Measurements from ENCODE around the gene ROR1.

DNA sequence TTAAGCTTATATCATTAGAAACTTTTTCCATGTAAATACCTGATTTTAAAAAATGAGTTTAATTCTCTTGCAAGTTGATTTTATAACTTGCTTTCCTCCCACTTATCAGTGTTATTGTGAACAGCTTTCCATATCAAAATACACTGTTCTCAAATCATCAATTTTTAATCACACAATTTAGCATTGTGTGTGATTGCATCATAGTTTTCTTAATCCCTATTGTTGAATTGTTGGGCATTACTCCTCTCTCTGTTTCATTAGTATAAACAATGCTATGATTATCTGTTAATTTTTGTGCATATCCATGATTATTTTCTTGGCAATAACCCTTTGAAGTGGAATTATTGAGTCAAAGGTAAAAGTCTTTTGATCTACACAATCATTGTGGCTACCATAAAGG lies 48.7 kb downstream of the ROR1 start:
- TF ChIP-seq NR3C1 (CRISPR knock-in tag; conservative IDR thresholded peaks at IDR 0.05; ENCODE audit: low read depth) (no peak), STAT6 (CRISPR knock-in tag; conservative IDR thresholded peaks at IDR 0.05; ENCODE audit: low read depth) (no peak), NFYB (CRISPR knock-in tag; conservative IDR thresholded peaks at IDR 0.05; ENCODE audit: low read depth) (no peak), ZNF232 (CRISPR knock-in tag; IDR thresholded peaks at IDR 0.05) (no peak), CTCF (IDR thresholded peaks at IDR 0.05) (no peak), ESRRA (CRISPR knock-in tag; IDR thresholded peaks at IDR 0.05; ENCODE audit: borderline replicate concordance) (no peak), ZNF671 (CRISPR knock-in tag; IDR thresholded peaks at IDR 0.05) (no peak), JUN (CRISPR knock-in tag; IDR thresholded peaks at IDR 0.05) (no peak), JAZF1 (CRISPR knock-in tag; IDR thresholded peaks at IDR 0.05) (no peak), CREB1 (CRISPR knock-in tag; IDR thresholded peaks at IDR 0.05) (no peak), OVOL2 (CRISPR knock-in tag; IDR thresholded peaks at IDR 0.05; ENCODE audit: borderline replicate concordance) (no peak)
- TF ChIP-seq, protein P1, sequence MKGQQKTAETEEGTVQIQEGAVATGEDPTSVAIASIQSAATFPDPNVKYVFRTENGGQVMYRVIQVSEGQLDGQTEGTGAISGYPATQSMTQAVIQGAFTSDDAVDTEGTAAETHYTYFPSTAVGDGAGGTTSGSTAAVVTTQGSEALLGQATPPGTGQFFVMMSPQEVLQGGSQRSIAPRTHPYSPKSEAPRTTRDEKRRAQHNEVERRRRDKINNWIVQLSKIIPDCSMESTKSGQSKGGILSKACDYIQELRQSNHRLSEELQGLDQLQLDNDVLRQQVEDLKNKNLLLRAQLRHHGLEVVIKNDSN (CRISPR knock-in tag; IDR thresholded peaks at IDR 0.05), result no peak
- TF ChIP-seq, protein P2, sequence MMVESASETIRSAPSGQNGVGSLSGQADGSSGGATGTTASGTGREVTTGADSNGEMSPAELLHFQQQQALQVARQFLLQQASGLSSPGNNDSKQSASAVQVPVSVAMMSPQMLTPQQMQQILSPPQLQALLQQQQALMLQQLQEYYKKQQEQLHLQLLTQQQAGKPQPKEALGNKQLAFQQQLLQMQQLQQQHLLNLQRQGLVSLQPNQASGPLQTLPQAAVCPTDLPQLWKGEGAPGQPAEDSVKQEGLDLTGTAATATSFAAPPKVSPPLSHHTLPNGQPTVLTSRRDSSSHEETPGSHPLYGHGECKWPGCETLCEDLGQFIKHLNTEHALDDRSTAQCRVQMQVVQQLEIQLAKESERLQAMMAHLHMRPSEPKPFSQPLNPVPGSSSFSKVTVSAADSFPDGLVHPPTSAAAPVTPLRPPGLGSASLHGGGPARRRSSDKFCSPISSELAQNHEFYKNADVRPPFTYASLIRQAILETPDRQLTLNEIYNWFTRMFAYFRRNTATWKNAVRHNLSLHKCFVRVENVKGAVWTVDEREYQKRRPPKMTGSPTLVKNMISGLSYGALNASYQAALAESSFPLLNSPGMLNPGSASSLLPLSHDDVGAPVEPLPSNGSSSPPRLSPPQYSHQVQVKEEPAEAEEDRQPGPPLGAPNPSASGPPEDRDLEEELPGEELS (CRISPR knock-in tag; IDR thresholded peaks at IDR 0.05), result no peak
